ENCODE data around the gene BPI. TPM values are rescaled to one million over a fixed set of nuclear protein-coding genes. Genes with fewer than 3 reads are reported as not detected.
"Not testable (repeated sequence)": the region's sequence is repeated elsewhere in the genome, so short reads cannot be mapped to it uniquely, and the experiment has no call there.

BPI gene
- total RNA-seq, 1 donor from 2014 or later = not detected

- ATAC-seq = no peak
- intact Hi-C loops (cut with DNase I) = no loop called here
- no peak for DNase-seq (ENCODE audit: missing footprints)
Measured at GRCh38 chr20:38297916-38298674, 5.9 kb upstream of the BPI start.

GRCh38 chr20:38298768-38299288 is 5.1 kb upstream of the BPI start:
- ATAC-seq (peak; percentile 96), DNase-seq (ENCODE audit: missing footprints) (peak; percentile 90)
- intact Hi-C loops (cut with DNase I) = no loop called here

- no peak for DNase-seq (ENCODE audit: missing footprints)
- ATAC-seq = no peak
- intact Hi-C loops (cut with DNase I) = no loop called here
Measured at GRCh38 chr20:38299963-38300362, 4.0 kb upstream of the BPI start.

- intact Hi-C loops (cut with DNase I) = no loop called here
- ATAC-seq = no peak
- DNase-seq (ENCODE audit: missing footprints) = no peak
Measured at GRCh38 chr20:38300438-38300837, 3.5 kb upstream of the BPI start.

- ATAC-seq = no peak
- DNase-seq (ENCODE audit: missing footprints) = no peak
- intact Hi-C loops (cut with DNase I) = no loop called here
Measured at GRCh38 chr20:38301309-38301708, 2.6 kb upstream of the BPI start.

GRCh38 chr20:38302786-38303185 is 1.2 kb upstream of the BPI start:
- ATAC-seq (no peak), DNase-seq (ENCODE audit: missing footprints) (no peak)
- intact Hi-C loops (cut with DNase I) = no loop called here

GRCh38 chr20:38304845-38305447 is 990 bp downstream of the BPI start:
- DNase-seq (ENCODE audit: missing footprints) (peak; percentile 80), ATAC-seq (no peak)
- intact Hi-C loops (cut with DNase I) = no loop called here

GRCh38 chr20:38305541-38305940 is 1.6 kb downstream of the BPI start:
- DNase-seq (ENCODE audit: missing footprints) (no peak), ATAC-seq (no peak)
- intact Hi-C loops (cut with DNase I) = no loop called here

- intact Hi-C loops (cut with DNase I) = no loop called here
- DNase-seq (ENCODE audit: missing footprints) = no peak
Measured at GRCh38 chr20:38306379-38306778, 2.4 kb downstream of the BPI start.

GRCh38 chr20:38307371-38308046 is 3.6 kb downstream of the BPI start:
- intact Hi-C loops (cut with DNase I) = no loop called here
- no peak for ATAC-seq
- no peak for DNase-seq (ENCODE audit: missing footprints)

More at GRCh38 chr20:38306379-38306778, 2.4 kb downstream of the BPI start:
- no peak for ATAC-seq

- no peak for ATAC-seq
- DNase-seq (ENCODE audit: missing footprints) = no peak
- intact Hi-C loops (cut with DNase I) = no loop called here
Measured at GRCh38 chr20:38308047-38308438, 4.1 kb downstream of the BPI start.

GRCh38 chr20:38308447-38308846 is 4.5 kb downstream of the BPI start:
- no peak for ATAC-seq
- intact Hi-C loops (cut with DNase I) = no loop called here
- no peak for DNase-seq (ENCODE audit: missing footprints)

GRCh38 chr20:38311091-38311490 is 7.1 kb downstream of the BPI start:
- intact Hi-C loops (cut with DNase I) = no loop called here
- no peak for DNase-seq (ENCODE audit: missing footprints)
- ATAC-seq = no peak

- DNase-seq (ENCODE audit: missing footprints) (no peak), ATAC-seq (no peak)
- intact Hi-C loops (cut with DNase I) = no loop called here
Measured at GRCh38 chr20:38311491-38311890, 7.5 kb downstream of the BPI start.

GRCh38 chr20:38313676-38314075 is 9.7 kb downstream of the BPI start:
- DNase-seq (ENCODE audit: missing footprints) = no peak
- intact Hi-C loops (cut with DNase I) = no loop called here
- no peak for ATAC-seq

- intact Hi-C loops (cut with DNase I); DNase-seq (ENCODE audit: missing footprints); ATAC-seq: not testable (repeated sequence)
Measured at GRCh38 chr20:38314350-38314749, 10.4 kb downstream of the BPI start.

- intact Hi-C loops (cut with DNase I) = no loop called here
- no peak for DNase-seq (ENCODE audit: missing footprints)
- no peak for ATAC-seq
Measured at GRCh38 chr20:38315290-38315966, 11.5 kb downstream of the BPI start.

- DNase-seq (ENCODE audit: missing footprints) = no peak
- intact Hi-C loops (cut with DNase I) = no loop called here
- no peak for ATAC-seq
Measured at GRCh38 chr20:38316341-38316740, 12.4 kb downstream of the BPI start.

GRCh38 chr20:38317422-38317821 is 13.5 kb downstream of the BPI start:
- intact Hi-C loops (cut with DNase I) = no loop called here
- no peak for ATAC-seq
- DNase-seq (ENCODE audit: missing footprints) = no peak

Data from Right ventricle myocardium inferior (tissue), 1 donor.